Measurements from ENCODE around the gene ZNF786.

DNA sequence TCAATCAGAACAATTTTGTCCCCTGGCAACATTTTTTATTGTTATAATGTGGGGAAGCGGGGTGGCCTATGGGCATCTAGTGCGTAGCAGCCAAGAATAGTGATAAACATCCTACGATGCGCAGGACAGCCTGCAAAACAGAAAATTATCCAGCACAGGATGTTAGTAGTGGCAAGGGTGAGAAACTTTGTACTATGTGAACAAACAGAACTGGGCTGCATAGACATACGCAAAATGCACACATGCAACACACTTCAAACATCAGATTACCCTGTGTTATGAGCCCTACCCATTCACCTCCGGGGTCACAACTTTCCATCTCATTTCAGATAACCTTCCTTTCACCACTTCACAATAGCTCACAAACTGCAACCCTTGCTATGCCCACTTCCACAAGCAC, 3.1 kb downstream of the ZNF786 start:
- TF ChIP-seq ZNF274 (IDR thresholded peaks at IDR 0.05; ENCODE audit: low read depth, low read length): no peak
- no peak for TF ChIP-seq YY1 (IDR thresholded peaks at IDR 0.05; ENCODE audit: insufficient read depth, insufficient read length)
